HG03460 (cell line): ENCODE measurements around the gene TBX15.

Experiments
- ATAC-seq: cut with Tn5 transposase; IDR thresholded peaks from one replicate; pipeline ENCODE4 v1.9.1; 2021; ENCODE audit not compliant: unreplicated experiment

TBX15 gene

GRCh38 chr1:118988186-118989005, at the start of gene TBX15:
TBX15 (minus strand) TSS chr1:118988343; CDS start chr1:118987795, 548 bp downstream.
- no peak for ATAC-seq

DNA sequence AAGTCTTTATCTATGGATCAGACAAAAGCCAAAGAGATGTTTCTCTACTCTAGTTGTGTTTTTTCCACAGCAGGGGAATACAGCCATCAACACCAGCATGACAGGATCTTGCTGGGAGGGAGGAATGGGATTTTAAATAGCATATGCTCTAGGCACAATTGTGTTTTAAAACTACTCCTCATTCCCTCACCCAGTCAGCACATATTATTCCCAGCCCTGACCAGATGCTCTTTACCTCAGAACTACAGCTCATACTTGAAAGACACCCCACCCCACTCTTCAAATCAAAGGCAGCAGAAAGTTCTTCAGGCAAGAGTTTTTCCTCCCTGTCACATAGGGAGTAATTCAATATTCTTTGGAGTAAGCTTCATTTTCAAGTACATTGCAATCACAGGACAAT, 46.2 kb upstream of the TBX15 start:
- ATAC-seq, result no peak

DNA sequence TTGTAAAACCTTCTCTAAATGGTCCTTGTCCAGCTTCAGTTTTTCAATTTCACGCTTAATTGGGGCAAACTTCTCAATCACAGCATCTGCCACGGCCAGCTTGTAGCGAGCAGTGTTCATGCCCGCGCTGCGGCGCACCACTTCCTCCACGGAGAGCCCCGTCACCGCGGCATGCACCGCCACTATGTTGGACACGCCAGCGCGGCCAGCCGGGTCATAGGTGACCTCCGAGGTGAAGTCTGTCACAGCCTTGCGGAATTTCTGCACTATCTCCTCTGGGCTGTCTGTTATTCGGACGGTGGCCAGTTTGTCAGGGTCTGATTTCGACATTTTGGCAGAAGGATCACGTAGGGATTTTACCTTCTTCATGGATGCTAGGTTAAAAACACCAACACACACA, 44.8 kb upstream of the TBX15 start:
- no peak for ATAC-seq

- no peak for ATAC-seq
These were observed 39.6 kb upstream of the TBX15 start for GRCh38 chr1:119027759-119028158.

DNA sequence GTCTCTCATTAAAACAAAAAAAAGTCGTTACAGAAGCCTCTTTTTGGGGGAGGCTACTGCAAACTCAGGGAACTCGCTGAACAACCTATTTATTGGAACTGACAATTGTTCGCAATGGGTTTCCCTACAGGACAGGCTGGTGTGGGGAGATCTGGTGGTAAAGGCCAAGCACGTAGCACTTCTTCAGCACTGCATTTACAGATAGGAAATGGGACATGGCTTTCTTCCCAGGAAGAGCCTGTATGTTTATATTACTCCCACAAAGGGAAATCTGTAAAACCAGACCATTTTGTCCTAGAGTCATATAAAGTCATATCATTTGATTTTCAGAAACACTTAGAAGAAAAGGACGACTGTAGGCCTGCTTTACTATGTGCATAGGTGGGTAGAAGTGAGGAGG, 38.8 kb upstream of the TBX15 start:
- no peak for ATAC-seq

DNA sequence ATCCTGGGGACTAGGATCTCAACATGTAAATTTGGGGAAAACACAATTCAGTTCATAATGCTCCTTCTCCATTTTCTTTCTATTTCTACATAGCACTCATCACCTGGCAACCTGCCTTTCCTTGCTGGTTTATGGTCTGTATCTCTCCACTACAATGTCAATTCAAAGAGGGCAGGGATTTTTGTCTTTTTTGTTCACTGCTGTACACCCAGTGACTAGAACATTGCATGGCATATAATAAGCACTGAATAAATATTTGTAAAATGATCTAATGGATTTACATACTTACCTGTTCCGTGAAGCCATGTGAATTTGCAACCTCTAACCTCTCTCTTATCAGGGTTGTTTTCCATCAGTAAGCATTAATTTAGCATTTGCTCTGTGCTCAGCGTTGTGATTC, 27.4 kb upstream of the TBX15 start:
- ATAC-seq, result no peak

DNA sequence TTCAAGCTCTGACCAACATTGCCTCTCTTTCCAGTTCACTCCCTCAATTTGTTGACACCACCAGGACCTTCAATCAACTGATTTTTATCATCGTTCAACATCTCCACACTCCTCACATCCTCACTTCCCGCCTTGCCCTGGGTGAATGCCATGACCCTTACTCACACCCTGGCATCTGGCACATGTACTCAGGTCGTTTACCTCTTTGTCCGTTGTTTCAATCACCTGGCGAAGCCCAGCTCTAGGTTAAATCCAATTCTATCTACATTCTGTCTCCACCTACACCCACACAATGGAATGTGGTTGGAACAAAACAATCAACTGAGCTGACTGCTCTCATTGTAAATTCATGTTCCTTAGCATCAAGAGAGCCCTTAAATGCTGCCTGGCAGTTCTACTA, 24.2 kb upstream of the TBX15 start:
- ATAC-seq, result no peak

DNA sequence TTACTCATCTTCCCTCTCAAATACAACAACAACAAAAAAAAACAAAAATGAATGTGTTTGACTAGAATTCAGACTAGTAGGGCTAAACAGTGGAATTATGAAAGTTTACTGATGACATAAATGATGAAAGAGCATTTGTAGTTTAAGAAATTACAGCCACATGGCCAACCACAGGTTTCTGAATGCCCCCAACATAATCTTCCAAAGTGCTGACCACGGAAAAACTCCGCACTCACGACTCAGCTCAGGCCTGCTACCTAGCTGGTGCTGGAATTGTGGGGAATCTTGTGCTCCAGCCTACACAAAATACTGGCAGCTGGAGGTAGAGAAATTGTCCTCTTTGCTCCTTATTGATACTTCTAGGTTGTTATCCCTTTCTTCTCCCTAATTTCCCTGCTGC, 23.6 kb upstream of the TBX15 start:
- no peak for ATAC-seq

- ATAC-seq, result no peak
These were observed 23.0 kb upstream of the TBX15 start for GRCh38 chr1:119011116-119011515.

- ATAC-seq, result no peak
These were observed 22.1 kb upstream of the TBX15 start for GRCh38 chr1:119010201-119010600.

GRCh38 chr1:119009312-119009655, 21.1 kb upstream of the TBX15 start:
- ATAC-seq, result no peak

GRCh38 chr1:119008483-119009311, 20.6 kb upstream of the TBX15 start:
- peak; percentile 66 for ATAC-seq

- no peak for ATAC-seq
These were observed 19.7 kb upstream of the TBX15 start for GRCh38 chr1:119007670-119008482.

- ATAC-seq, result no peak
These were observed 19.2 kb upstream of the TBX15 start for GRCh38 chr1:119007339-119007669.

GRCh38 chr1:119006406-119007279, 18.5 kb upstream of the TBX15 start:
- no peak for ATAC-seq

DNA sequence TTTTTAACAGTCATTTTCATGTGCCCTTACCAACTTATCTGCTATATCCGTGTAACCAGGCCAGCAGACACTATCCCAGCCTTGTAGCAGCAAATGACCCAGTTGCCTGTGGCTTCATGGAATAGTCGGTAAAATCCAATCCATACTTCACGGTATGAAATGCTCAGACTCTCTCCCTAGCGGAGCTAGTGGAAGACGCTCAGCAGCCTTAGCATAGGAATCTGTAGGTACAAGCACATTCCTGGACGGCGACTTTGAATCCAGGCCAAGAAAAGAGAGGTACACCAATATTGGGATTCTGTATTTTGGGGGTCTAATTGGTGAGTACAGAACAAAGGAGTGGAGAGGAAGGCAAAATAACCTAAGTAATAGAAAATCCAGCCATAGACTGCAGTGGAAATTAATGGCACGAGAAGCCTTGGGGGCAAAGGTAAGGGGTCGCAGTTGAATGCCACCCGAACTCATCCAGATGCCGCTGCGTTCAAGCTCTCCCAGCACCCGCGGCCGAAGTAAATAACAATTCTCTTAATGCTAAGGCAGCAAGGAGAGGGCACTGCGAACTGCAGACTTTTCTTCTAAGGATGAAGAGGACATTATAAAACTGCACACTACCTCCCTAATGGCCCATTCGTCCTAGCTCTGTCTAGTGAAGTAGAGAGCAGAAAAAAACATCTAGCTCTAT, 17.7 kb upstream of the TBX15 start:
- no peak for ATAC-seq

DNA sequence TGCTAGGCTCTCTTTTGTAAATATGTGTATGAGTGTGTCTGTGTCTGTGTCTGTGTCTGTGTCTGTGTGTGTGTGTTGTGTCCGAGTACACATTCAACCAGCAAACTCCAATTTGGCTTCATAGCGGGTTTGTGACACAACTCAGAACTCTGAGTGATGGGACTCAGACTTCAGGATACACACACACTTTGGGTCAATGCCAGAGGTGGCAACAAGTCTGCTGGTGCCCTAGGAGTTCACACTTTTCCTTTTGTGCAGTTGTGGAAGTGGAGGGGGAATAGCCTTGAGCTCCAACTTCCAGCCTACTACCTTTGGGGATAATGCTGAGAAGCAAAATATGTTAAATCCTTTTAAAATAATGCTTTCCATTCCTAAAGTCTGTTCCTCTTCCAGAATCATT, 16.6 kb upstream of the TBX15 start:
- no peak for ATAC-seq

DNA sequence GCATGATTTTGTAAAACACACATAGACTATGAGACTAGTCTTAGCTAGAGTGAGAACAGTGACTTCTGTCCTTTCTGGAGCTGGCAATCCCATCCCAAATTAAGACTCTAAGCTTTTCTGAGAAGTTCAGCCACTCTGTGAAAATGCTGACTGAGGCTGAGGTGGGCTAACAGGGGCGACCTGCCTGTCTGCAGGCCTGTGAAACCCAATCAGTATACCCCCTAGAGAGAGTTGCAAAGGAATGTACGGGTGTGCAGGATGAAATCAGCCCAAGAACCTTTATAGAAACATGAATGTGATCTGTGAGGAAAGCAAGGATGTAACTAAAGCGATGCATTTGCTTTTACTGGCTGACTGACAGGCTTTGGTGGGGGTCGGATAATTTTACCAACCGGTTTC, 16.0 kb upstream of the TBX15 start:
- no peak for ATAC-seq

- ATAC-seq, result no peak
These were observed 15.4 kb upstream of the TBX15 start for GRCh38 chr1:119003413-119004128.
